ENCODE results near the gene IFNG-AS1.

Gene IFNG-AS1

DNA sequence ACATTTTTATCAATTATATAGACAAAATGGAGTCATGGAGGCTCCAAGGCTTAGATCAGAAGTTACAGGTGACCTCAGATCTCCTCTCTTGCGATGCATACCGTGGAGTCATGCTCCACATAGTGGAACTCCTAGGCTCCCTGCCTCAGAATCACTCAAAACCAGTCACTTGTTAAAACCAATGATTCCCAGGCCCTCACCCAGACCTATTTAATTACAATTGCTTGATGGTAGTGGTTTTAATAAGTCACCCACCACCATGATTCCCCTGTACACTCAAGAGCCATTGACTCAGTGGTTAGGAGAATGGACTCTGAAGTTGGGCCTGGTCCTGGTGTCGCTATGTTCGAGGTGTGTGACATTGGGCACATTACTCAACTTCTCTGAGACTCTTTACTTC is 26.9 kb downstream of the IFNG-AS1 start:
- H3K4me1 ChIP-seq (ENCODE audit: control insufficient read depth, low read depth, low read length), result peaks cover 8% of the 10 kb centered on the region
- H3K56ac ChIP-seq (ENCODE audit: low read length), result no peak overlapping the region
- no peak overlapping the region for H3K4me2 ChIP-seq (ENCODE audit: low read length)
- no peaks in the 10 kb centered on the region for H3K27me3 ChIP-seq (ENCODE audit: insufficient read depth, low read length, poor library complexity)
- H2BK15ac ChIP-seq (replicated peaks; ENCODE audit: low read depth), result no peak overlapping the region
- H4K5ac ChIP-seq (ENCODE audit: low read length), result no peak overlapping the region
- H2BK120ac ChIP-seq (ENCODE audit: low read depth, low read length), result no peak overlapping the region
- H3K9ac ChIP-seq (ENCODE audit: low read length), result no peak overlapping the region
- no peak for DNase-seq
- H3K23ac ChIP-seq (ENCODE audit: low read length), result no peak overlapping the region
- no peaks in the 10 kb centered on the region for H3K79me1 ChIP-seq (ENCODE audit: low read length)
- no peak overlapping the region for H2BK5ac ChIP-seq (ENCODE audit: low read length)
- no peak overlapping the region for H3K4me3 ChIP-seq (ENCODE audit: low read length)
- no peaks in the 10 kb centered on the region for H3K79me2 ChIP-seq (ENCODE audit: control insufficient read depth, insufficient read depth, low read length)
- H3K36me3 ChIP-seq (ENCODE audit: control insufficient read depth, insufficient read depth, low read length), result no peaks in the 10 kb centered on the region
- H3K27ac ChIP-seq (ENCODE audit: low read depth, low read length), result no peak overlapping the region
- no peak overlapping the region for H2AK5ac ChIP-seq (ENCODE audit: low read length)
- H4K8ac ChIP-seq (ENCODE audit: low read depth, low read length), result no peak overlapping the region
- no peak overlapping the region for H3K4ac ChIP-seq (ENCODE audit: low read depth, low read length)
- H3K18ac ChIP-seq (ENCODE audit: low read length), result peak overlapping the region; percentile 87
- WGBS (ENCODE audit: extremely low coverage, insufficient coverage, low lambda C conversion rate), result no CpG with 5 or more reads among the region's 4 CpGs

- no peak overlapping the region for H3K18ac ChIP-seq (ENCODE audit: low read length)
- H3K4me3 ChIP-seq (ENCODE audit: low read length), result no peak overlapping the region
- H2BK15ac ChIP-seq (replicated peaks; ENCODE audit: low read depth), result no peak overlapping the region
- H2AK5ac ChIP-seq (ENCODE audit: low read length), result no peak overlapping the region
- H2BK5ac ChIP-seq (ENCODE audit: low read length), result no peak overlapping the region
- H3K56ac ChIP-seq (ENCODE audit: low read length), result peak overlapping the region; percentile 47
- H3K27ac ChIP-seq (ENCODE audit: low read depth, low read length), result no peak overlapping the region
- H3K4ac ChIP-seq (ENCODE audit: low read depth, low read length), result no peak overlapping the region
- peak; percentile 88 for DNase-seq
- no peak overlapping the region for H3K9ac ChIP-seq (ENCODE audit: low read length)
- no peak overlapping the region for H3K4me2 ChIP-seq (ENCODE audit: low read length)
- H3K79me1 ChIP-seq (ENCODE audit: low read length), result no peaks in the 10 kb centered on the region
- H3K23ac ChIP-seq (ENCODE audit: low read length), result no peak overlapping the region
- H3K36me3 ChIP-seq (ENCODE audit: control insufficient read depth, insufficient read depth, low read length), result no peaks in the 10 kb centered on the region
- no peaks in the 10 kb centered on the region for H3K79me2 ChIP-seq (ENCODE audit: control insufficient read depth, insufficient read depth, low read length)
- no peak overlapping the region for H4K8ac ChIP-seq (ENCODE audit: low read depth, low read length)
- H4K5ac ChIP-seq (ENCODE audit: low read length), result no peak overlapping the region
- H3K27me3 ChIP-seq (ENCODE audit: insufficient read depth, low read length, poor library complexity), result no peaks in the 10 kb centered on the region
- H2BK120ac ChIP-seq (ENCODE audit: low read depth, low read length), result no peak overlapping the region
- peaks cover 5% of the 10 kb centered on the region for H3K4me1 ChIP-seq (ENCODE audit: control insufficient read depth, low read depth, low read length)
Measured at GRCh38 chr12:68018315-68018714, 29.1 kb downstream of the IFNG-AS1 start.

GRCh38 chr12:68020049-68020448 is 30.8 kb downstream of the IFNG-AS1 start:
- H3K27me3 ChIP-seq (ENCODE audit: insufficient read depth, low read length, poor library complexity), result no peaks in the 10 kb centered on the region
- no peak for DNase-seq
- no peak overlapping the region for H3K23ac ChIP-seq (ENCODE audit: low read length)
- peak overlapping the region; percentile 34 for H3K18ac ChIP-seq (ENCODE audit: low read length)
- peaks cover 5% of the 10 kb centered on the region for H3K4me1 ChIP-seq (ENCODE audit: control insufficient read depth, low read depth, low read length)
- no peak overlapping the region for H2BK120ac ChIP-seq (ENCODE audit: low read depth, low read length)
- H2BK5ac ChIP-seq (ENCODE audit: low read length), result no peak overlapping the region
- no peak overlapping the region for H4K8ac ChIP-seq (ENCODE audit: low read depth, low read length)
- H2BK15ac ChIP-seq (replicated peaks; ENCODE audit: low read depth), result no peak overlapping the region
- H3K79me2 ChIP-seq (ENCODE audit: control insufficient read depth, insufficient read depth, low read length), result no peaks in the 10 kb centered on the region
- H3K4me3 ChIP-seq (ENCODE audit: low read length), result no peak overlapping the region
- H3K4ac ChIP-seq (ENCODE audit: low read depth, low read length), result no peak overlapping the region
- H4K5ac ChIP-seq (ENCODE audit: low read length), result no peak overlapping the region
- no CpG with 5 or more reads among the region's 6 CpGs for WGBS (ENCODE audit: extremely low coverage, insufficient coverage, low lambda C conversion rate)
- no peaks in the 10 kb centered on the region for H3K36me3 ChIP-seq (ENCODE audit: control insufficient read depth, insufficient read depth, low read length)
- H3K4me2 ChIP-seq (ENCODE audit: low read length), result no peak overlapping the region
- no peak overlapping the region for H3K56ac ChIP-seq (ENCODE audit: low read length)
- no peak overlapping the region for H2AK5ac ChIP-seq (ENCODE audit: low read length)
- H3K27ac ChIP-seq (ENCODE audit: low read depth, low read length), result no peak overlapping the region
- H3K9ac ChIP-seq (ENCODE audit: low read length), result no peak overlapping the region
- no peaks in the 10 kb centered on the region for H3K79me1 ChIP-seq (ENCODE audit: low read length)

GRCh38 chr12:68020699-68021098 is 31.5 kb downstream of the IFNG-AS1 start:
- Histone ChIP-seq H2BK120ac (ENCODE audit: low read depth, low read length) (no peak overlapping the region), H2AK5ac (ENCODE audit: low read length) (no peak overlapping the region)
- no peak for DNase-seq

GRCh38 chr12:68028647-68029046 is 39.4 kb downstream of the IFNG-AS1 start:
- no peak overlapping the region for H2AK5ac ChIP-seq (ENCODE audit: low read length)
- no peaks in the 10 kb centered on the region for H3K27me3 ChIP-seq (ENCODE audit: insufficient read depth, low read length, poor library complexity)
- no peaks in the 10 kb centered on the region for H3K36me3 ChIP-seq (ENCODE audit: control insufficient read depth, insufficient read depth, low read length)
- no peak overlapping the region for H3K9ac ChIP-seq (ENCODE audit: low read length)
- no peak for DNase-seq
- no peak overlapping the region for H3K4ac ChIP-seq (ENCODE audit: low read depth, low read length)
- H2BK15ac ChIP-seq (replicated peaks; ENCODE audit: low read depth), result no peak overlapping the region
- H3K18ac ChIP-seq (ENCODE audit: low read length), result no peak overlapping the region
- H3K79me2 ChIP-seq (ENCODE audit: control insufficient read depth, insufficient read depth, low read length), result no peaks in the 10 kb centered on the region
- H3K79me1 ChIP-seq (ENCODE audit: low read length), result no peaks in the 10 kb centered on the region
- WGBS (ENCODE audit: extremely low coverage, insufficient coverage, low lambda C conversion rate), result no CpG with 5 or more reads among the region's 7 CpGs
- H3K4me3 ChIP-seq (ENCODE audit: low read length), result no peak overlapping the region
- no peak overlapping the region for H3K56ac ChIP-seq (ENCODE audit: low read length)
- no peak overlapping the region for H3K4me2 ChIP-seq (ENCODE audit: low read length)
- no peak overlapping the region for H2BK5ac ChIP-seq (ENCODE audit: low read length)
- H4K8ac ChIP-seq (ENCODE audit: low read depth, low read length), result no peak overlapping the region
- H3K27ac ChIP-seq (ENCODE audit: low read depth, low read length), result no peak overlapping the region
- H3K4me1 ChIP-seq (ENCODE audit: control insufficient read depth, low read depth, low read length), result no peaks in the 10 kb centered on the region
- H3K23ac ChIP-seq (ENCODE audit: low read length), result no peak overlapping the region
- no peak overlapping the region for H4K5ac ChIP-seq (ENCODE audit: low read length)
- no peak overlapping the region for H2BK120ac ChIP-seq (ENCODE audit: low read depth, low read length)

More at GRCh38 chr12:68020699-68021098, 31.5 kb downstream of the IFNG-AS1 start:
- no peak overlapping the region for H4K8ac ChIP-seq (ENCODE audit: low read depth, low read length)
- no peak overlapping the region for H2BK5ac ChIP-seq (ENCODE audit: low read length)
- no peak overlapping the region for H3K9ac ChIP-seq (ENCODE audit: low read length)
- H3K23ac ChIP-seq (ENCODE audit: low read length), result no peak overlapping the region
- H3K79me2 ChIP-seq (ENCODE audit: control insufficient read depth, insufficient read depth, low read length), result no peaks in the 10 kb centered on the region
- peaks cover 5% of the 10 kb centered on the region for H3K4me1 ChIP-seq (ENCODE audit: control insufficient read depth, low read depth, low read length)
- no peak overlapping the region for H3K4ac ChIP-seq (ENCODE audit: low read depth, low read length)
- no peak overlapping the region for H4K5ac ChIP-seq (ENCODE audit: low read length)
- no CpG with 5 or more reads among the region's 5 CpGs for WGBS (ENCODE audit: extremely low coverage, insufficient coverage, low lambda C conversion rate)
- peak overlapping the region; percentile 45 for H2BK15ac ChIP-seq (replicated peaks; ENCODE audit: low read depth)
- no peak overlapping the region for H3K4me3 ChIP-seq (ENCODE audit: low read length)
- H3K27me3 ChIP-seq (ENCODE audit: insufficient read depth, low read length, poor library complexity), result no peaks in the 10 kb centered on the region
- H3K56ac ChIP-seq (ENCODE audit: low read length), result no peak overlapping the region
- H3K36me3 ChIP-seq (ENCODE audit: control insufficient read depth, insufficient read depth, low read length), result no peaks in the 10 kb centered on the region
- H3K27ac ChIP-seq (ENCODE audit: low read depth, low read length), result no peak overlapping the region
- H3K18ac ChIP-seq (ENCODE audit: low read length), result no peak overlapping the region
- H3K4me2 ChIP-seq (ENCODE audit: low read length), result no peak overlapping the region
- H3K79me1 ChIP-seq (ENCODE audit: low read length), result no peaks in the 10 kb centered on the region

DNA sequence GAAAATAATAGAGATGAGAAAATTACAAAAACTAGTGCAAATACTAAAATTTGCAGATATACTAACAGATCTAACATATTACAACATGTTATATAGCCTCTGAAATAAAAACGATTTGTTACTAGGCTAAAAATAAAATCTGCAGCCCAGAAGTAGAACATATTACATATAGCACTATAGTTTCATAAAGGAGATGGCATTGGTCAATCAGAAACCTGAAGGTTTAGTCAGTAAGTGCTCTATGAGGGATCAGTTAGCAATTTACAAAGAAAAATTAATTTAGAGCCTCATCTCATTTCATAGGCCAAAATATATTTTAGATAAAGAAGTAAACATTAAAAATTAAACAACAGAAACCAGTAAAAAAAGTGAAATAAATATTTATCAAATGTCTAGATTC is 41.0 kb downstream of the IFNG-AS1 start:
- Histone ChIP-seq H3K18ac (ENCODE audit: low read length) (no peak overlapping the region), H3K79me2 (ENCODE audit: control insufficient read depth, insufficient read depth, low read length) (no peaks in the 10 kb centered on the region), H4K5ac (ENCODE audit: low read length) (no peak overlapping the region), H3K27me3 (ENCODE audit: insufficient read depth, low read length, poor library complexity) (no peaks in the 10 kb centered on the region), H2BK120ac (ENCODE audit: low read depth, low read length) (no peak overlapping the region), H3K27ac (ENCODE audit: low read depth, low read length) (no peak overlapping the region), H2AK5ac (ENCODE audit: low read length) (no peak overlapping the region), H4K8ac (ENCODE audit: low read depth, low read length) (no peak overlapping the region), H3K4me1 (ENCODE audit: control insufficient read depth, low read depth, low read length) (no peaks in the 10 kb centered on the region), H3K4ac (ENCODE audit: low read depth, low read length) (no peak overlapping the region), H3K79me1 (ENCODE audit: low read length) (no peaks in the 10 kb centered on the region), H3K56ac (ENCODE audit: low read length) (no peak overlapping the region), H3K23ac (ENCODE audit: low read length) (no peak overlapping the region), H3K36me3 (ENCODE audit: control insufficient read depth, insufficient read depth, low read length) (no peaks in the 10 kb centered on the region), H3K4me2 (ENCODE audit: low read length) (no peak overlapping the region), H2BK5ac (ENCODE audit: low read length) (no peak overlapping the region), H3K9ac (ENCODE audit: low read length) (no peak overlapping the region), H2BK15ac (replicated peaks; ENCODE audit: low read depth) (no peak overlapping the region), H3K4me3 (ENCODE audit: low read length) (no peak overlapping the region)
- DNase-seq, result no peak
- WGBS (ENCODE audit: extremely low coverage, insufficient coverage, low lambda C conversion rate), result no CpG with 5 or more reads among the region's 1 CpG

Data from mesendoderm (in vitro differentiated cells).